Esophagus muscularis mucosa (tissue), 4 donors: ENCODE results near the gene KNL1.

Experiments used
- EP300 ChIP-seq: sonication (generic); formaldehyde crosslinking; IDR thresholded peaks from one replicate; pipeline ENCODE4 v1.6.1; 2017; ENCODE audit warnings: antibody characterized with exemption
- POLR2A ChIP-seq: fragments of 450-650 bp; IDR thresholded peaks from one replicate; pipeline ENCODE4 v1.6.1; 2017; ENCODE audit warnings: antibody characterized with exemption, moderate library complexity, mild to moderate bottlenecking, low read depth
- POLR2AphosphoS5 ChIP-seq, 2 donors: sonication (generic); formaldehyde crosslinking; IDR thresholded peaks; one replicate each; pipeline ENCODE4 v1.6.1; 2017; ENCODE audit warnings: antibody characterized with exemption in 2 of 2
- TF ChIP-seq, protein P1 (sequence below), 3 experiments: fragments of 200-600 bp in 2 of 3; fragments of 450-650 bp in 1 of 3; sonication (generic) in 2 of 3; IDR thresholded peaks; one replicate each; pipeline ENCODE4 v1.5.1; 2017 to 2019; ENCODE audit warnings: antibody characterized with exemption in 3 of 3, mild to moderate bottlenecking in 2 of 3, moderate library complexity in 1 of 3

DNA sequence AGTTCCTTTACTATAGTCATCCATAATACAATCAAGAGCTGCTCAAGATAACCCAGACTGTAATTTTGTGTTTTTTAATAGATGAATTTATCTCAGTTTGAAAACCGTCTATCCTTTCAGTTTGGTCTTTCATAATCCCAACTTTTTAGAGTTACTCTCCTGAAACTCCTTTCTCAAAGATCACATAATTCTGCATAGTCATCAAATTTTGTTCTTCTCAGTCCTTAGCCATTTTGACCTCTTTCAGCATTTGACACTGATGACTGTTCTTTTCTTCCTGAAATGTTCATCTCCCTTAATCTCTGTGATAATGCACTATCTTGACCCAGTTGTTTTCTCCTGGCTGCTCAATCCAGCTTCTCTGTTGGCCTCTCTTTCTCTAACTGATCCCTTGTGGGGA lies 53.5 kb downstream of the KNL1 start:
- TF ChIP-seq, protein P1, sequence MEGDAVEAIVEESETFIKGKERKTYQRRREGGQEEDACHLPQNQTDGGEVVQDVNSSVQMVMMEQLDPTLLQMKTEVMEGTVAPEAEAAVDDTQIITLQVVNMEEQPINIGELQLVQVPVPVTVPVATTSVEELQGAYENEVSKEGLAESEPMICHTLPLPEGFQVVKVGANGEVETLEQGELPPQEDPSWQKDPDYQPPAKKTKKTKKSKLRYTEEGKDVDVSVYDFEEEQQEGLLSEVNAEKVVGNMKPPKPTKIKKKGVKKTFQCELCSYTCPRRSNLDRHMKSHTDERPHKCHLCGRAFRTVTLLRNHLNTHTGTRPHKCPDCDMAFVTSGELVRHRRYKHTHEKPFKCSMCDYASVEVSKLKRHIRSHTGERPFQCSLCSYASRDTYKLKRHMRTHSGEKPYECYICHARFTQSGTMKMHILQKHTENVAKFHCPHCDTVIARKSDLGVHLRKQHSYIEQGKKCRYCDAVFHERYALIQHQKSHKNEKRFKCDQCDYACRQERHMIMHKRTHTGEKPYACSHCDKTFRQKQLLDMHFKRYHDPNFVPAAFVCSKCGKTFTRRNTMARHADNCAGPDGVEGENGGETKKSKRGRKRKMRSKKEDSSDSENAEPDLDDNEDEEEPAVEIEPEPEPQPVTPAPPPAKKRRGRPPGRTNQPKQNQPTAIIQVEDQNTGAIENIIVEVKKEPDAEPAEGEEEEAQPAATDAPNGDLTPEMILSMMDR (IDR thresholded peaks at IDR 0.05), result no peak
- TF ChIP-seq POLR2A (no peak), POLR2AphosphoS5 (IDR thresholded peaks at IDR 0.05) (no peak), EP300 (no peak)
